Left ventricle myocardium inferior (tissue), 1 donor: ENCODE measurements around the gene ZNF236. TPM values are rescaled to one million over a fixed set of nuclear protein-coding genes. Genes with fewer than 3 reads are reported as not detected.
"Not testable (repeated sequence)": the region's sequence is repeated elsewhere in the genome, so short reads cannot be mapped to it uniquely, and the experiment has no call there.

ENCODE experiments used
- DNase-seq: peaks from one replicate; pipeline ENCODE4 v3.0.0-alpha.2; 2020
- H3K27ac ChIP-seq: fragments of 200-600 bp; replicated peaks from 2 replicates; pipeline ENCODE4 v1.8.0; 2021
- H3K27me3 ChIP-seq: fragments of 200-600 bp; 2 replicates; pipeline ENCODE4 v1.8.0; 2021; ENCODE audit warnings: low read depth
- H3K36me3 ChIP-seq: fragments of 200-600 bp; 2 replicates; pipeline ENCODE4 v1.8.0; 2021
- H3K4me1 ChIP-seq: fragments of 200-600 bp; 2 replicates; pipeline ENCODE4 v1.8.0; 2021
- H3K4me3 ChIP-seq: fragments of 200-600 bp; 2 replicates; pipeline ENCODE4 v1.8.0; 2021; ENCODE audit warnings: mild to moderate bottlenecking, moderate library complexity
- H3K9me3 ChIP-seq: fragments of 200-600 bp; replicated peaks from 2 replicates; pipeline ENCODE4 v1.8.0; 2021
- intact Hi-C: fragments of 100-400 bp; cut with micrococcal nuclease; formaldehyde crosslinking; loops from one replicate; pipeline ENCODE4 v1.11.0; 2022
- total RNA-seq: library from RNA; stranded (reverse); fragmentation: NEBNext Ultra II Directional; extraction: Animal tissue kit (Norgen Biotek cat#: 25700); gene quantifications from one replicate; pipeline ENCODE4 v1.2.1, GENCODE V29; 2021
- TF ChIP-seq, protein P1 (sequence below): fragments of 200-600 bp; IDR thresholded peaks from 2 replicates; pipeline ENCODE4 v1.8.0; 2021; ENCODE audit warnings: antibody characterized with exemption, mild to moderate bottlenecking, borderline replicate concordance
- donor health status: DM: no; HTN: yes; CAD: no; lungs with severe emphysema.

Gene ZNF236
- total RNA-seq, 1 donor from 2014 or later: 10.6 TPM

DNA sequence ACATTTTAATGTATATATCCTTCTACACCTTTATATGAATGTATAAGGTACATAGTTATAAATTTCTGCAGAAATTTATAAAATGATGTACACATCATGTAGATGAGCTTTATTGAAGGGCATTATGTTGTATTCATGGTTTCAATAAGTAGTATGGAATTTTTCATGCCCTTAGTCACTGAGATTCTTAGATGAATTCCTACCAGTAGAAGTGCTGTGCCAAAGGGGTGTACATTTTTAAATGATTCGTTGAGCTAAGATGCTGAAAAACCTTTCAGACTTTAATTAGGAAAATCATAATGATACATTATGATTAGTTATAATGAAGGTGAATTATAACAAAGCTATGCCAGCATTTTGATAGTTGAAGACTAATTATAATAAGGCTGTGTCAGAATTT is 115.2 kb downstream of the ZNF236 start:
- intact Hi-C loops: no loop called here
- Histone ChIP-seq H3K9me3 (no peaks in the 10 kb centered on the region), H3K4me3 (no peak overlapping the region), H3K36me3 (peaks cover 61% of the 10 kb centered on the region), H3K4me1 (no peaks in the 10 kb centered on the region), H3K27ac (no peak overlapping the region), H3K27me3 (no peaks in the 10 kb centered on the region)
- no peak for DNase-seq
- TF ChIP-seq, protein P1, sequence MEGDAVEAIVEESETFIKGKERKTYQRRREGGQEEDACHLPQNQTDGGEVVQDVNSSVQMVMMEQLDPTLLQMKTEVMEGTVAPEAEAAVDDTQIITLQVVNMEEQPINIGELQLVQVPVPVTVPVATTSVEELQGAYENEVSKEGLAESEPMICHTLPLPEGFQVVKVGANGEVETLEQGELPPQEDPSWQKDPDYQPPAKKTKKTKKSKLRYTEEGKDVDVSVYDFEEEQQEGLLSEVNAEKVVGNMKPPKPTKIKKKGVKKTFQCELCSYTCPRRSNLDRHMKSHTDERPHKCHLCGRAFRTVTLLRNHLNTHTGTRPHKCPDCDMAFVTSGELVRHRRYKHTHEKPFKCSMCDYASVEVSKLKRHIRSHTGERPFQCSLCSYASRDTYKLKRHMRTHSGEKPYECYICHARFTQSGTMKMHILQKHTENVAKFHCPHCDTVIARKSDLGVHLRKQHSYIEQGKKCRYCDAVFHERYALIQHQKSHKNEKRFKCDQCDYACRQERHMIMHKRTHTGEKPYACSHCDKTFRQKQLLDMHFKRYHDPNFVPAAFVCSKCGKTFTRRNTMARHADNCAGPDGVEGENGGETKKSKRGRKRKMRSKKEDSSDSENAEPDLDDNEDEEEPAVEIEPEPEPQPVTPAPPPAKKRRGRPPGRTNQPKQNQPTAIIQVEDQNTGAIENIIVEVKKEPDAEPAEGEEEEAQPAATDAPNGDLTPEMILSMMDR: no peak

DNA sequence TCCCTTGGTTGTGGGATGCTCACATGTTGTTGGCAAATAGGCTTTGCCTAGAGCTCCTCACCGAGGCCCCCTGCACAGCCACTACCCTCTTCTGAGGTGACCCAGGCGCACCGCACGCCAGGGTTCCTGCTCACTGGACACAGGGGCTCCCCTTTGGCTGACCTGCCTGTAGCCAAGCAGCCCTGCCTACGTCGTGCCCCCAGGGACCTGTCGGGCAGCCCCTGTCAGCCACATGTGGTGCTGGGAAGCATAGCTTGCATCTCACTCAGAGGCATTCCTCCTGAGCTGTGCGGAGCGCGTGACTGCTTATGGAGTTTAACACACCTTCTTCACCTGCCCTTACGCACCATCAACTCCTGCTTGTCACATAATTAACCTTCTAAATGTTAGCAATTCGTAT is 116.3 kb downstream of the ZNF236 start:
- TF ChIP-seq, protein P1: no peak
- DNase-seq: no peak
- Histone ChIP-seq H3K4me1 (no peaks in the 10 kb centered on the region), H3K4me3 (no peak overlapping the region), H3K36me3 (peaks cover 57% of the 10 kb centered on the region), H3K27me3 (no peaks in the 10 kb centered on the region), H3K27ac (no peak overlapping the region), H3K9me3 (no peaks in the 10 kb centered on the region)
- intact Hi-C loops: no loop called here

DNA sequence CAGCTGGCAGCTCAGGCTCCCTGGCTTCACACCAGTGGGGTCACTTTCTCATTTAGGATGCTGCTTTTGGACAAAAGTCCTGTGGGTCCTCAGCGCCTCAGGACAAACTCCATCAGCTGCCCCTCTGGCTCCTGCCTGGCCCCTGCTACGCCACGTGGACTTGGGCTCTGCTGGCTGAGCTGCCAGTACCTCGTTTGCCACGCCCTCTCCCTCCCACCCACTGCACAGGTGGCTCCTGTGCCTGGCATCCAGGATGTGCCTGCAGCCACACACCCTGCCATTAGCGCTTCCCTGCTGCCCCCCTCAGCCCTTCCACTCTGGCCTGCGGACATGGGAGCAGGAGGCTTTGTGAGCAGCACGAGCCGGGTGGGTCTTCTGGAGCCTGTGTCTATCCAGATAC is 118.9 kb downstream of the ZNF236 start:
- intact Hi-C loops: no loop called here
- Histone ChIP-seq H3K27me3 (no peaks in the 10 kb centered on the region), H3K9me3 (no peaks in the 10 kb centered on the region), H3K36me3 (peaks cover 43% of the 10 kb centered on the region), H3K4me1 (no peaks in the 10 kb centered on the region), H3K27ac (no peak overlapping the region), H3K4me3 (no peak overlapping the region)
- TF ChIP-seq, protein P1: no peak
- DNase-seq: no peak

DNA sequence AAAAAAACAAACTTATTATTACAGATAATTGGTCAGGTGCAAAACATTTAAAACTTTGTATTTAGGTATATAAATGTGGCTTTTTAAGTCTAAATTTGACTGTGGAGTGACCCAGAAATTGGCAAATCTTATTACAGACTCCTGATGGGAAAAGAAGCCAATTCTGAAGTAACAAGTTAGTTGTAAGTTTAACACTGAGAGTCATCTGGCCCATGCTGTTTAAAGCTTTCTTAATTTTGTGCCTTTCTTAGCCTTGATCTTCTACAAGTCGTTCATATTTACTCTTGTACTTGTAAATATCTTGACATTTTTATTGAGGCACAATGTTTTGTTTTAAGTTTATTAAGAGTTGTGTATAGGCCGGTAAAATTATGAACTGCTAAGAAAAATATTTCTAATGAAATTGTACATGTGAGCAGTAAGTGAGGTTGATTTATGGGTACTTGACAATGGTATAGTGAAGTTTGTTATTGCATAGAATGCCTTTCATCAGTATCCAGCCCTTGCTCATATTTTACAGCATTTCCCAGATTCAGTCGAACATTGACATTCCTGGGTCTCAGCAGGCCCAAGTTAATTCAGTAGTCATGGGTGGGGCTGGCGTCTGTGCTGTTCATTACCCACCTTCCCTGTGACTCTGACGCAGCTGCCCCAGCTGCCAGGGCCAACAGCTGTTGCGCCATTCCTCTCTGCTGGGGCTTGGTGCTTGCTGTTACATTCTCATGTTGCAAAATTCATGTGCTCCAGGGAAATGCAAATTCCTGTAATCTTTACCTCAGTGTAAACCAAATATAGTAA is 121.4 kb downstream of the ZNF236 start:
- TF ChIP-seq, protein P1: no peak
- intact Hi-C loops: no loop called here
- H3K36me3 ChIP-seq: peaks cover 37% of the 10 kb centered on the region

DNA sequence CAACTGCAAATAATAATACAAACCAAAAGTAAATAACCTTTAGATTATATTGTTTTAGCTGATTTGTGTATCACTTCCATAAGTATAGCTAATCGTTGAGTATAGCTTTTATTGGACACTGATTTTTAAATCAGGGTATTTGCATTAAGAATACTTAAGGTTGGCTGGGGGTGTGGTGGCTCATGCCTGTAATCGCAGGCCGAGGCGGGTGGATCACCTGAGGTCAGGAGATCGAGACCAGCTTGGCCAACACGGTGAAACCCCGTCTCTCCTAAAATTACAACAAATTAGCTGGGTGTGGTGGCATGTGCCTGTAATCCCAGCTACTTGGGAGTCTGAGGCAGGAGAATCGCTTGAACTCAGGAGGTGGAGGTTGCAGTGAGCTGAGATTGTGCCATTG is 122.0 kb downstream of the ZNF236 start:
- H3K4me3 ChIP-seq, intact Hi-C loops, H3K9me3 ChIP-seq, H3K27me3 ChIP-seq, H3K4me1 ChIP-seq, DNase-seq, H3K27ac ChIP-seq: not testable (repeated sequence)
- H3K36me3 ChIP-seq: peaks cover 37% of the 10 kb centered on the region

More for the DNA sequence above, 121.4 kb downstream of the ZNF236 start:
- Histone ChIP-seq H3K9me3 (no peaks in the 10 kb centered on the region), H3K4me1 (no peaks in the 10 kb centered on the region), H3K4me3 (no peak overlapping the region), H3K27ac (no peak overlapping the region), H3K27me3 (no peaks in the 10 kb centered on the region)
- DNase-seq: no peak

DNA sequence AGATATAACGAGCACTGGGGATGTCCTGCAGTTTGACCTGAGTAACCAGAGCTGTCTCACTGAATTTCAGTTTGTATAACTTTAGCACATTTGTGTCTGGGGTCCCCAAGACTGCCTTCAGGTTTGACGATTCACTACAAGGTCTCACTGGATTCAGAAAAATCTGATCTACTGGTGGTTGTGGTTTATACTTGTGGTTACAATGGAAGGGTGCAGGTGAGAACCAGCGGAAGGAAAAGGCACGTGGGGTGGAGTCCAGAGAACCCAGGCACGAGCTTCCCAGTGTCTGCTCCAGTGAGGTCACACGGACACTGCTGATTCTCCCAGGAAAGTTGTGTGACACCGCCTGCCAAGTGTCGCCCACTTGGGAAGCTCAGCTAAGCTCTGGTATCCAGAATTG is 126.0 kb downstream of the ZNF236 start:
- H3K4me1 ChIP-seq: peaks cover 4% of the 10 kb centered on the region
- H3K36me3 ChIP-seq: peaks cover 44% of the 10 kb centered on the region
- H3K4me3 ChIP-seq: no peak overlapping the region
- H3K27ac ChIP-seq: no peak overlapping the region
- TF ChIP-seq, protein P1: no peak
- no peak for DNase-seq
- no peaks in the 10 kb centered on the region for H3K27me3 ChIP-seq
- H3K9me3 ChIP-seq: no peaks in the 10 kb centered on the region
- intact Hi-C loops: no loop called here
